Kasumi-1 (cell line): ENCODE measurements around the gene LIN54.
"Not testable (repeated sequence)": the region's sequence is repeated elsewhere in the genome, so short reads cannot be mapped to it uniquely, and the experiment has no call there.

ENCODE experiments used
- DNase-seq, 2 experiments: peaks; one replicate each; lab custom pipeline; 2025; lab: John Stamatoyannopoulos, UW

Gene LIN54

DNA sequence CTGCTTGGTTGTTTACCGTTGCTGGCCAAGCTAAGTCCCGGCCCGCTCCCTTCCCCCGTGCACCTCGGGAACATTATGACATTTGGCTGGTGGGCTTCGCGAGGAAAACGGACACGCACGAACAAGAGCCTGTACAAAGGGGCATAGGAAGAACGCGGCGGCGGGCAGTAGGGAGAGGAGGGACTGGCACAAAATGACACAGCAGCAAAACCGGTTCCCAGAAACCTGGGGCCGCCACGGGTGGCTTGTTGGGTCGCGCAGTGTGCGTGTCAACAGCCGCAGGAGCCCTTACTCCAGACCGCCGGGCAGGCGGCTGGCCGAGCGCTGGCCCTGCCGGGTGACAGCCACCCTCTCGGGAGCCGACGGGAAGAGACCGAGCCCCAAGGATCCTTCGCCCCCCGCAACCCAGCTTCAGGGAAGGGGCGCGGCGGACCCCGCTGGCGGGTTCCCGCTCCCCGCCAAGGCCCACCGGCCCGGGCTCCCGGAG is 1.6 kb upstream of the LIN54 start:
- no peak for DNase-seq

GRCh38 chr4:83011689-83012199 is 1.1 kb upstream of the LIN54 start:
- peak; percentile 40 to 47 for DNase-seq

DNA sequence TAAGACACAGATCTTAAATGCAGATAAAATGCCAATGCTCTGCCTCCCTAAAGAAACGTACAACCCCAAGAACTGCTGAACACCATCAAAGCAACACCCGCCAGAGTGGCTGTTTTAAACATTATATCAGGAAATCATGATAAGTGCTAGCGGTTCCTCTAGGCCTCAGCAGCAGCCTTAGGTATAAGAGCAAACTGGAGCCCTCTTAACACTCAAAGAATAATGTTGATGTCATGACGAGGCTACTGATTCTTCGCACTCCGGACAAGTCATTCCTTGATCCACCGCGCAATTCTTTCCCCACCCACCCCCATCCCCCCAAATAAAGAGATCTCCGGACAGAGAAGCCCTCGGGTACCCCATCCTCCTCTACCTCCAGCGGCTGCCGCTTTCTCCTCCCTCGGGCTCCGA is 507 bp downstream of the LIN54 start:
- peak; percentile 32 to 45 for DNase-seq

DNA sequence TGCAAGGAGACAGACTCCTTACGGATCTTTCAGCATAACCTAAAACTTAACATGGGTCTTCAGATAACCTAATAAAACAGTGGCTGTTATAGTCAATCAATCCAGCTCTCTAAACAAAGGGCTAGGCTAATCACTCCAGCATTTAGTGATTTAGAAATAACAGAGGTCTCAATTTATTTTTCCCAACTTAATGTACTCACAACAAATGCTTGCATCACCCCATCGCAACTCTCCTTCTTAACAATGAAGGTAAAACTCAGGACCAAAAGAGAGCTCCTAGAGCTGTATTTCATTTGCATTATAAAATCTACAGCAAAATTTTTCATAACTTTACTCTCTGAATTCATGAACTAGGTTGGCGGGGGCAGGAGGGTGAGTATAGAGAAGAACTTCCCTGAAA is 1.1 kb downstream of the LIN54 start:
- DNase-seq: peak in 1 of 2 experiments; percentile 42

DNA sequence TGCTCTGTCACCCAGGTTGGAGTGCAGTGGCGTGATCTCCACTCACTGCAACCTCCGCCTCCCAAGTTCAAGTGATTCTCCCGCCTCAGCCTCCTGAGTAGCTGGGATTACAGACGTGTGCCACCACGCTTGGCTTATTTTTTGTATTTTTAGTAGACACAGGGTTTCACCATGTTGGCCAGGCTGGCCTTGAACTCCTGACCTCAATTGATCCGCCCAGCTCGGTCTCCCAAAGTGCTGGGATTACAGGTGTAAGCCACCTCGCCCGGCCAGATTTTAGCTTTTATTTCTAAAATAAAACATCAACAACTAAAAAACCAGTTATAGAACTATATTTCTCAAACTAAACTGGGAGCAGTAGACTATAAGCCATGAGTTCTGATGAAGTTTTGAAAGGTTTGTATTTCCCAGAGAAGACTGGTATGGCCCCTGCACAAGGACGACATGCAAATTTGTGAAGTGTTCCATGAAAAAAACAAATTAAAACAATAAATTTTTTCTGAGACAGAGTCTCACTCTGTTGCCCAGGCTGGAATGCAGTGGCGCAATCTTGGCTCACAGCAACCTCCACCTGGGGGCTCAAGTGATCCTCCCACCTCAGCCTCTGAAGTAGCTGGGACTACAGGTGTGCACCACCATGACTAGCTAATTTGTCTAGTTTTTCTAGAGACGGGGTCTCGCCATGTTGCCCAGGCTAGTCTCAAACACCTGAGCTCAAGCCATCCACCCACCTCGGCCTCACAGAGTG is 7.4 kb downstream of the LIN54 start:
- not testable (repeated sequence) for DNase-seq

GRCh38 chr4:83002329-83002728 is 8.3 kb downstream of the LIN54 start:
- no peak for DNase-seq

DNA sequence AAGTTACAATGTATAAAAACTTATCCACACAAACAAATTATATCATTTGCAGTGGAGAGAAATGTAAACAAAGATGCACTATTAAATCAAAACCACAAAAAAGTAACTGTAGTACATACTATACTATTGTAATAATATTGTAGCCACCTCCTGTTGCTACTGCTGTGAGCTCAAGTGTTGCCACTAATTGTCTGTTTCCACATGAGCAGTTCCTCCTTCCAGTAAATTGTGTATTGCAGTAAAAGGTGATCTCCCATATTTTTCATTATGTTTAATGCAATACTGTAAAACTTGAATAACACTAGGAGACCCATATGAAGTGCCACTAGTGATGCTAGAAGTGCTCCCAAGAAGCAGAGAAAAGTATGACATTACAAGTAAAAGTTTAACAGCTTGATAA is 11.7 kb downstream of the LIN54 start:
- peak; percentile 18 to 33 for DNase-seq

- DNase-seq: no peak
Observed at GRCh38 chr4:82994834-82995233, 15.8 kb downstream of the LIN54 start.

GRCh38 chr4:82989575-82990429 is 20.8 kb downstream of the LIN54 start:
- DNase-seq: peak; percentile 26 to 27

GRCh38 chr4:82988323-82988832 is 22.2 kb downstream of the LIN54 start:
- DNase-seq: no peak

DNA sequence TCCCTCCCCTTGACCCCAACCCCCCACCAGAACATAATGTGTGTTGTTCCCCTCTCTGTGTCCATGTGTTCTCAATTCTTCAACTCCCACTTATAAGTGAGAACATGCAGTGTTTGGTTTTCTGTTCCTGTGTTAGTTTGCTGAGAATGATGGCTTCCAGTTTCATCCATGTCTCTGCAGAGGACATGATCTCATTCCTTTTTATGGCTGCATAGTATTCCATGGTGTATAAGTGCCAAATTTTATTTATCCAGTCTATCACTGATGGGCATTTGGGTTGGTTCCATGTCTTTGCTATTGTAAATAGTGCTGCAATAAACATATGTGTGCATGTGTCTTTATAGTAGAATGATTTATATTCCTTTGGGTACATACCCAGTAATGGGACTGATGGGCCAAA is 23.1 kb downstream of the LIN54 start:
- not testable (repeated sequence) for DNase-seq

- peak in 1 of 2 experiments; percentile 11 for DNase-seq
Observed at GRCh38 chr4:82984459-82984858, 26.2 kb downstream of the LIN54 start.

DNA sequence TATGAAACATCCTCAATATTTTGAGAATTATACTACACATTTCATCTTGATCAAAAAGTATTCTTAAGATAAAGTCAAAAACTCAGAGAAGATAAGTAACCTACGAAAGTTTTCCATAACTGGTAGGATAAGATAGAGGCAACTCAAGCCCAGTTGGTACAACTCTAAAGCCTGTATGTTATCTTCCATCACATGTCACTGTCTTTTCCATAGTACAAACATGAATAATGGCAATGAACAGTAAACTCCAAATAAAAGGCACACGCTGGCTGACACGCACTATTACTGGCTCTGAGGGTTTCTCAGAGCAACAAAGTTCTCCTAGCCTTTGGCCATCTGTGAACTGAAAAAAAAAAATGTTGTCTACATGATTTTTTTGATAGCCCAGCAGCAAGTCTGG is 27.2 kb downstream of the LIN54 start:
- DNase-seq: no peak

DNA sequence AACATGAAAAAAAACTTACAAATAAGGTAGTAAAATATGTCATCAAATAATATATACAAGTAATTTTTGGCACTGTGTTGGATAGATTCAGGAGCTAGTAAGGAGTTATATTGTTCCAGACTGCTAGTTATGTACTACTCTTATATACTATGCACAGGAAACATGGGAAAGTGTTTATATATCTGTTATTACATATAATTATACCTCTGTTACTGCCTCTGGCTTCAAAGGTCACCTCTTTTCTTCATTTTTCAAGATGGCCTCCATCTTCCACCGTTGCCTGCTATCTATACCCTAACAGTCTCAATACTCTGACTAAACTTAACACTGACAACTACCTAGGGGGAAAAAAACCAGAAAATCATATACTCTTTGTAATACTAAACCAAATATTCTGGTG is 29.5 kb downstream of the LIN54 start:
- DNase-seq: no peak

DNA sequence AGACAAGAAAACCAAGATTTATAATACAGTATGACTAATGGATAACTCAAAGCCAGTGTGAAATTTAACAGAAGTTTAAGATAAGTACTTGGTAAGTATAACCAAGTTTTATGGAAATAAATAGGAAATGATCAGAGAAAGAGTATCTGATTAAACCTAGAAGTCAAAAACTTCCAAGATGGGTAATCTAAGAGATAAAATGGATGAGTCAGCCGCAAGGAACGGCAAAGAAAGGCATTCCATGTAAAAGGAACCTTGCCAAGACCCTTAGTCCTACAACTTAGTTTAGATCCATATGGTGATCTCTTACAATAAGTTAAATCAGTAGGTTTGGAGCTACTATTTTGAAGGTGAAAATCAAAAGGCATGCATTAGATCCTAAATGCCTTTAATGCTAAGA is 34.8 kb downstream of the LIN54 start:
- no peak for DNase-seq

- no peak for DNase-seq
Observed at GRCh38 chr4:82969414-82969813, 41.2 kb downstream of the LIN54 start.

DNA sequence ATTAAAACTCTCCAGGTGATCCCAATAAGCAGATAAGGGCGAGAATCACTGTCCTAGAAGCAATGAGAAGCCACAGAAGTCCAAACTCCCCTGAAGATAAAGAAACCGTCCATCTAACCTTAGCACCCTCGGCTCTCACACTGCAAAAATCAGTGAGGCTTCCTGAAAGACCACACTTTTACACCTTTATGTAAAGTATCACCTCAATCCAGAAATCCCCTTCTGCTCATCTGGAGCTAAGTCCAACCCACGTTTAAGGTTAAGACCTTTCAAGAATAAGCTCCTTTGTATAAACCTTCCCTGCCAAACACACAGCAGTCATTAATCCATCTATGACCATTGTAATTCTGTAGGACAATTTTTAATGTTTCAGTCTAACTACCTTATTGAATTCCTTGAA is 41.7 kb downstream of the LIN54 start:
- DNase-seq: no peak

- DNase-seq: no peak
Observed at GRCh38 chr4:82965763-82966162, 44.9 kb downstream of the LIN54 start.

- no peak for DNase-seq
Observed at GRCh38 chr4:82957045-82957444, 53.6 kb downstream of the LIN54 start.

- no peak for DNase-seq
Observed at GRCh38 chr4:82954212-82954611, 56.4 kb downstream of the LIN54 start.

- DNase-seq: no peak
Observed at GRCh38 chr4:82951196-82951595, 59.4 kb downstream of the LIN54 start.

DNA sequence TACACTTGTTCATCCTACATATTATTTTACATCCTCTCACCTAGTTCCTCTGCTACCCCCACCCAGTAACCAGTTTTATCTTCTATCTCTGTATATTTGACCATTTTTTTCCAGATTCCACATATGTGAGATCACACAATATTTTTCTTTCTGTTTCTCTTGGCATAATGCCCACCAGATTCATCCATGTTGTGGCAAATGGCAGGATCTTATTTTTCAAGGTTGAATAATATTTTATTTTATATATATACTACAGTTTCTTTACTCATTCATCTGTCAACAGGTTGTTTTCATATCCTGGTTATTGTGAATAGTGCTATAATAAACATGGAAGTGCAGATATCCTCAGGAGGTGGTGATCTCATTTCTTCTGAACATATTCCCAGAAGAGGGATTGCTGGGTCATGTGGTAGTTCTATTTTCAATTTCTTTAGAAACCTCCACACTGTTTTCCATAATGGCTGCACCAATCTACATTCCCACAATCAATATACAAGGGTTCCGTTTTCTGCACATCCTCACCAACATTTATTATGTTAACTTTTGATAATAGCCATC is 61.9 kb downstream of the LIN54 start:
- DNase-seq: no peak
